GM12878 (cell line): ENCODE data around the gene TSPEAR.

Source experiments
- POLR2A ChIP-seq: IDR thresholded peaks from 2 replicates; pipeline ENCODE4 v1.6.1; 2011; ENCODE audit warnings: low read depth, mild to moderate bottlenecking, low read length
- TARDBP ChIP-seq: IDR thresholded peaks from 2 replicates; pipeline ENCODE4 v1.6.1; 2016; ENCODE audit warnings: borderline replicate concordance
- USF1 ChIP-seq: IDR thresholded peaks from 2 replicates; pipeline ENCODE4 v1.6.1; 2011; ENCODE audit warnings: borderline replicate concordance, low read depth, mild to moderate bottlenecking, moderate library complexity, mixed read lengths, low read length; ENCODE audit not compliant: insufficient read depth; ENCODE audit errors: extremely low read length
- TF ChIP-seq, protein P1 (sequence below): IDR thresholded peaks from 2 replicates; pipeline ENCODE4 v1.6.1; 2011; ENCODE audit warnings: low read depth, low read length, improper control_type of control experiment, borderline replicate concordance

DNA sequence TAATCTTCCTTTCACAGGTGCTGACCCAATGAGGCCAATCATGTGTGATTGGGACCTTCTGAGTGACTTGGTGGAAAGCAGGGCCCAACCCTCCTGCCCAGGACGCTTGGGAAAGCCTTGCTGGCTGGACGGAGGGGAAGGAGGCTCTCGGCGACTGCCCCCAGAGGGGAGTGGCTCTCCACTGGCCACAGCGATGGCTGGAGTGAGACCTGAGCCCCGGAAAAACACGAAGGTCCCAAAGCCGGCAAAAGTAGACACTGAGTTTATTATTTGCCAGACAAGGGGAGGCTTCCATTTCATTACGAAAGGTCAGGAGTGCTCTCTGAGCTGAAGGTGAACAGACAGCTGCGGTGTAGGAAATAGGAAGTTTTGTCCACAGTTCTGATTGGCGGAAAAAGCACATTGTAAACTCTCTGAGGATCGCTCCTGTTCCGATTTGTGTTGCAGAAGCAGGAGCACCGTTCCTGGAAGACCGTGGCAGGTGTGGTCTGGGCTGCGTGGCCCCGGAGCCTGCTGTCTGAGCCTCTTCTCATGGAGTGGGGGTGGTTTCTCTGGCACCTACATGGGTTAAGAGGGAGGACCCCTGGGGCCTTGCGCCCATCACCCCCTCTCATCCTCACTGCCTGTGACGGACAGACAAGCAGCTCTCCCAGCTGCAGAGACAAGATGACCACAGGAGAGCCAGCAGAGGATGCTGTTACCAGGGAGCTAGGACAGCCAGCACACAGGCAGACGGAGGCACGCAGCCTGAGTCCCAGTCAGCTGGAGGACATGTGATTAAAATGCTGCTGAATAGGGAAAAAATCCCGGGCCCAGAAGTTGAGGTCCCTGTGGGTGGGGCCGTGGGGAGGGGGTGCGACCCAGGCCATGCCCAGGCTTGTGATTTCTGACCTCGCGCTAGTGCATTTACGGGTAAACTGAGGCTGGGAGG, 212.8 kb downstream of the TSPEAR start:
- TF ChIP-seq TARDBP: no peak
- TF ChIP-seq, protein P1, sequence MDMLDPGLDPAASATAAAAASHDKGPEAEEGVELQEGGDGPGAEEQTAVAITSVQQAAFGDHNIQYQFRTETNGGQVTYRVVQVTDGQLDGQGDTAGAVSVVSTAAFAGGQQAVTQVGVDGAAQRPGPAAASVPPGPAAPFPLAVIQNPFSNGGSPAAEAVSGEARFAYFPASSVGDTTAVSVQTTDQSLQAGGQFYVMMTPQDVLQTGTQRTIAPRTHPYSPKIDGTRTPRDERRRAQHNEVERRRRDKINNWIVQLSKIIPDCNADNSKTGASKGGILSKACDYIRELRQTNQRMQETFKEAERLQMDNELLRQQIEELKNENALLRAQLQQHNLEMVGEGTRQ: no peak
- no peak for TF ChIP-seq USF1
- TF ChIP-seq POLR2A: no peak
